Tibial nerve (tissue), 3 donors: ENCODE data around the gene TRAPPC3.

Source experiments
- CTCF ChIP-seq, 5 experiments: fragments of 200-600 bp in 3 of 5; fragments of 450-650 bp in 2 of 5; sonication (generic) in 3 of 5; IDR thresholded peaks; one replicate each; pipeline ENCODE4 v1.5.1; 2016 to 2019; ENCODE audit warnings: antibody characterized with exemption in 5 of 5, mild to moderate bottlenecking in 3 of 5, moderate library complexity in 2 of 5
- POLR2A ChIP-seq, 2 donors: fragments of 450-650 bp; IDR thresholded peaks; one replicate each; pipeline ENCODE4 v1.6.1; 2017; ENCODE audit warnings: antibody characterized with exemption in 2 of 2, mild to moderate bottlenecking in 2 of 2, moderate library complexity in 2 of 2

DNA sequence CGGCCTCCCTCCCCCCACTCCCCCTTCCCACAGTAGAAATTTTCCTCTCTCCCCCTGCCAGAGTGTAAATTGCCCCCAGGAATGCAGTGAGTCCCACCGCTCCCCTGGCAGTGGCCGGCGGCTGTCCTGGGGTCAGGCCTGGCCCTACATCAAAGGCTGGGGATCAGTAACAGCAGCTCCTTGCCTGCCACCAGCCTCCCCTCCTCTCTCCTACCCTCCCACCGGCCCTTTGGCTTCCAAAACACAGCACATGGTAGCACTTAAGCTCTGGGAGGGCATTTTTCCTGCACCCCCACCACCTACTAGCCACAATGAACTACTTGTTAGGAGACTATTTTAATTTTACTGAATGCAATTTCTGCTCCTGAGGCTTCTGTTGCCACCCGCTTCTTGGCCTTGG, 15.3 kb downstream of the TRAPPC3 start:
- no peak for TF ChIP-seq POLR2A (IDR thresholded peaks at IDR 0.05)
- TF ChIP-seq CTCF (IDR thresholded peaks at IDR 0.05): no peak
